HepG2 (cell line): ENCODE measurements around the gene JAGN1. TPM values are rescaled to one million over a fixed set of nuclear protein-coding genes. Genes with fewer than 3 reads are reported as not detected.

ENCODE experiments used
- ADNP ChIP-seq: sonication (generic); formaldehyde crosslinking; IDR thresholded peaks from 2 replicates; pipeline ENCODE4 v1.4.0; 2020; ENCODE audit warnings: missing genetic modification reagents
- BATF2 ChIP-seq: sonication (generic); formaldehyde crosslinking; IDR thresholded peaks from 2 replicates; pipeline ENCODE4 v1.8.0; 2022; ENCODE audit warnings: mild to moderate bottlenecking, missing genetic modification reagents, moderate library complexity
- CTCF ChIP-seq: sonication (generic); formaldehyde crosslinking; IDR thresholded peaks from 2 replicates; pipeline ENCODE4 v1.5.0; 2020; ENCODE audit warnings: mild to moderate bottlenecking, missing genetic modification reagents, moderate library complexity
- ETV5 ChIP-seq: IDR thresholded peaks from 2 replicates; pipeline ENCODE4 v1.6.1; 2018; ENCODE audit warnings: missing biosample characterization, missing genetic modification reagents, inconsistent platforms, borderline replicate concordance
- FOXJ3 ChIP-seq: sonication (generic); formaldehyde crosslinking; IDR thresholded peaks from 2 replicates; pipeline ENCODE4 v1.4.0; 2020; ENCODE audit warnings: missing genetic modification reagents, mild to moderate bottlenecking, borderline replicate concordance
- GZF1 ChIP-seq: sonication (generic); formaldehyde crosslinking; IDR thresholded peaks from 2 replicates; pipeline ENCODE4 v1.5.1; 2020; ENCODE audit warnings: mild to moderate bottlenecking, missing genetic modification reagents
- JUNB ChIP-seq: sonication (generic); formaldehyde crosslinking; IDR thresholded peaks from 2 replicates; pipeline ENCODE4 v1.8.0; 2022; ENCODE audit warnings: missing genetic modification reagents, mild to moderate bottlenecking, borderline replicate concordance
- KDM5A ChIP-seq: fragments of 200-600 bp; sonication (generic); IDR thresholded peaks from 2 replicates; pipeline ENCODE4 v1.7.0; 2018; ENCODE audit warnings: antibody characterized with exemption, mild to moderate bottlenecking, low read length, borderline replicate concordance
- SIN3A ChIP-seq: IDR thresholded peaks from 2 replicates; pipeline ENCODE4 v1.6.1; 2011; ENCODE audit warnings: low read depth, mild to moderate bottlenecking, control low read depth, low read length, borderline replicate concordance
- ZFP36 ChIP-seq: fragments of 150-350 bp; IDR thresholded peaks from 2 replicates; pipeline ENCODE4 v1.6.1; 2018; ENCODE audit warnings: borderline replicate concordance, low read length, low read depth; ENCODE audit not compliant: partially characterized antibody
- ZNF121 ChIP-seq: sonication (generic); formaldehyde crosslinking; IDR thresholded peaks from 2 replicates; pipeline ENCODE4 v1.5.0; 2020; ENCODE audit warnings: mild to moderate bottlenecking, missing genetic modification reagents
- ZNF282 ChIP-seq: fragments of 450-650 bp; IDR thresholded peaks from 2 replicates; pipeline ENCODE4 v1.6.1; 2018; ENCODE audit not compliant: partially characterized antibody
- ZNF33B ChIP-seq: sonication (generic); formaldehyde crosslinking; IDR thresholded peaks from 2 replicates; pipeline ENCODE4 v1.5.1; 2020; ENCODE audit warnings: mild to moderate bottlenecking, missing genetic modification reagents
- ZNF576 ChIP-seq: sonication (generic); formaldehyde crosslinking; IDR thresholded peaks from 2 replicates; pipeline ENCODE4 v1.4.0; 2020; ENCODE audit warnings: mild to moderate bottlenecking, missing genetic modification reagents
- ZNF646 ChIP-seq: sonication (generic); formaldehyde crosslinking; IDR thresholded peaks from 2 replicates; pipeline ENCODE4 v1.9.0; 2021; ENCODE audit warnings: mild to moderate bottlenecking, missing genetic modification reagents
- ZNF768 ChIP-seq: sonication (generic); formaldehyde crosslinking; IDR thresholded peaks from 2 replicates; pipeline ENCODE4 v1.4.0; 2020; ENCODE audit warnings: missing genetic modification reagents
- ZXDC ChIP-seq: sonication (generic); formaldehyde crosslinking; IDR thresholded peaks from 2 replicates; pipeline ENCODE4 v1.5.0; 2020; ENCODE audit warnings: mild to moderate bottlenecking, missing genetic modification reagents
- polyA plus RNA-seq, 8 experiments: library from polyadenylated mRNA; depleted of rRNA in 3 of 8; stranded (reverse) in 7 of 8; unstranded in 1 of 8; fragments of >200 nt; fragmentation: Illumina TruSeq in 4 of 8; extraction: Trizol in 4 of 8; gene quantifications; 2 replicates each; pipeline versions ENCODE4 v1.2.1 to v1.2.3, GENCODE V29; 2011 to 2016; ENCODE audit warnings: low read depth in 4 of 8, missing spikeins in 1 of 8, mixed read lengths in 1 of 8; ENCODE audit not compliant: insufficient read depth in 1 of 8
- total RNA-seq, 5 experiments: library from RNA; depleted of rRNA; stranded (reverse); fragments of >200 nt; fragmentation: Illumina TruSeq; extraction: Trizol; gene quantifications; 2 replicates each; pipeline ENCODE4 v1.2.3, GENCODE V29; 2016; ENCODE audit warnings: low read depth in 1 of 5

The JAGN1 gene
- total and polyA plus RNA-seq, 2 of the 13 experiments (the other 11 are each of a cell fraction or from before 2014, with no cell fraction given): 49.9 to 50.9 TPM

- 0 out of 2 replicates have a peak, but pooled peaks have one; percentile 3 for TF ChIP-seq CTCF
- TF ChIP-seq ADNP (CRISPR knock-in tag): no peak
- no peak for TF ChIP-seq JUNB (CRISPR knock-in tag)
- no peak for TF ChIP-seq ZNF282
- TF ChIP-seq SIN3A: no peak
- peak; percentile 61 for TF ChIP-seq ZNF768 (CRISPR knock-in tag)
- TF ChIP-seq ZNF121 (CRISPR knock-in tag): no peak
- no peak; the same call in 1 of the 2 replicates for TF ChIP-seq ZXDC (CRISPR knock-in tag)
- TF ChIP-seq ZNF576: 0 out of 2 replicates have a peak, but pooled peaks have one; percentile 31
- TF ChIP-seq KDM5A: no peak
- TF ChIP-seq BATF2 (CRISPR knock-in tag): no peak
- TF ChIP-seq ZFP36: no peak
- no peak for TF ChIP-seq ZNF646 (CRISPR knock-in tag)
- 0 out of 2 replicates have a peak, but pooled peaks have one; percentile 65 for TF ChIP-seq GZF1 (CRISPR knock-in tag)
- no peak; the same call in 1 of the 2 replicates for TF ChIP-seq ZNF33B (CRISPR knock-in tag)
- no peak for TF ChIP-seq FOXJ3 (CRISPR knock-in tag)
- TF ChIP-seq ETV5 (CRISPR knock-in tag): peak; percentile 60
These were observed 46.5 kb upstream of the JAGN1 start, which contains the start of gene RPUSD3 (continued) for GRCh38 chr3:9843715-9844438.
